Activated T-cell treated with anti-CD3 and anti-CD28 coated beads, Interleukin-2, amount 50 U/mL, for 72 hours (primary cell): ENCODE measurements around the gene PRSS38. TPM values are rescaled to one million over a fixed set of nuclear protein-coding genes. Genes with fewer than 3 reads are reported as not detected.

Experiments
- ATAC-seq, 2 donors: fragments of 150-1000 bp; cut with Tn5 transposase; replicated peaks in 1 of 2; 2 replicates each; pipeline ENCODE4 v1.10.0; 2021; ENCODE audit warnings: moderate library complexity in 2 of 2, mild to moderate bottlenecking in 1 of 2
- DNase-seq, 2 donors: peaks; one replicate each; pipeline ENCODE4 v3.0.0; 2021 to 2022; ENCODE audit warnings: mixed read lengths in 1 of 2
- H3K27ac Mint-ChIP-seq: one replicate; pipeline ENCODE4 v1.8.0; 2022; ENCODE audit warnings: mild to moderate bottlenecking, moderate library complexity, mixed read lengths
- H3K27me3 Mint-ChIP-seq: one replicate; pipeline ENCODE4 v1.8.0; 2022; ENCODE audit warnings: low read depth, mixed read lengths
- H3K36me3 Mint-ChIP-seq, 2 donors: one replicate each; pipeline ENCODE4 v1.8.0; 2022; ENCODE audit warnings: mixed read lengths in 2 of 2, mild to moderate bottlenecking in 1 of 2; ENCODE audit not compliant: insufficient read depth in 2 of 2
- H3K4me1 Mint-ChIP-seq: one replicate; pipeline ENCODE4 v1.8.0; 2022; ENCODE audit warnings: low read depth, mixed read lengths
- H3K4me3 Mint-ChIP-seq, 2 donors: one replicate each; pipeline ENCODE4 v1.8.0; 2022; ENCODE audit warnings: mild to moderate bottlenecking in 2 of 2, mixed read lengths in 2 of 2, moderate library complexity in 2 of 2
- H3K9me3 Mint-ChIP-seq, 2 donors: one replicate each; pipeline ENCODE4 v1.8.0; 2022; ENCODE audit warnings: mixed read lengths in 2 of 2
- total RNA-seq, 2 donors: library from RNA; stranded (reverse); gene quantifications; one replicate each; pipeline ENCODE4 v1.2.3, GENCODE V29; 2022

PRSS38 gene
- total RNA-seq, 2 donors from 2014 or later: not detected

DNA sequence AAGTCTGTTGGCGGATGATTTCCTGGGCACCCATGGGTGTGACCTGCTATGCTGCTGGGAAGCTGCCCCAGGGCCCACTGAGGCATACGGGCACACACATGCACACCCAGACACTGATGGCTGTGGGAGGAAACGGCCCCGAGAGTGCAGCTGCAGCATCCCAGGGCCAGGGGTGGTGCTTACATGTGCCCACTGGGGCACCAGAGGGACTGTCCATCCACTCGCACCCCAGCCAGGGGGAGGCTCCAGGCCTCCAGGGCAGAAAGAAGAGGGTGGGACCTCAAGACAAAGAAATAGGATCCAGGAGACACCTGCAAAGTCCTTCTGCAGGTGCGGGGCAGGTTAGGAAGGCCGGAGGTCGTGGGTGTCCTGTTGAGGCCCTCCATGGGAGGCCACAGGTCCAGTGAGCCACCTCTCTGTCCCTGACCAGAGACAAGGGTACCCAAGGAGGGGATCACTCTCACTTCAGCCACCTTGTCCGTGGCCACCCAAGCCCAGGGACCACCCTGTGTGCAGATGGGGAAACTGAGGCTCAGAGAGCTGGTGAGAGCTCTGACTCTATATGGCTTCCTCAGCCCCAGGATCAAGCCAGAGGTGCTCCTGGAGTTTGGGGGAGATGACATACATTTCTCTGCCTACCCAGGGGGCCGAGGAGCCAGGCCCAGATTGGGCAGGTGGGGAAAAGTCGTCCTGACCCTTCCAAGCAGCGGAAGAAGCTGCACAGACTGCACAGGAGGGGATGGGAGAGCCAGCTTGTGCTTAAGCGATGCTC is 75.2 kb downstream of the PRSS38 start:
- no peak overlapping the region for H3K27ac Mint-ChIP-seq
- no peak for DNase-seq
- no peak overlapping the region for H3K4me3 Mint-ChIP-seq
- H3K9me3 Mint-ChIP-seq: no peaks in the 10 kb centered on the region
- H3K27me3 Mint-ChIP-seq: no peaks in the 10 kb centered on the region
- H3K4me1 Mint-ChIP-seq: peaks cover 8% of the 10 kb centered on the region
- ATAC-seq: no peak
- no peaks in the 10 kb centered on the region for H3K36me3 Mint-ChIP-seq

- ATAC-seq (no peak), DNase-seq (no peak)
- Mint-ChIP-seq H3K4me3 (no peak overlapping the region), H3K27ac (no peak overlapping the region), H3K36me3 (no peaks in the 10 kb centered on the region), H3K9me3 (no peaks in the 10 kb centered on the region), H3K4me1 (peaks cover 4% of the 10 kb centered on the region), H3K27me3 (no peaks in the 10 kb centered on the region)
Measured at GRCh38 chr1:227891223-227891954, 75.9 kb downstream of the PRSS38 start.

GRCh38 chr1:227891955-227892488 is 76.5 kb downstream of the PRSS38 start:
- ATAC-seq (no peak), DNase-seq (no peak)
- H3K9me3 Mint-ChIP-seq: no peaks in the 10 kb centered on the region

DNA sequence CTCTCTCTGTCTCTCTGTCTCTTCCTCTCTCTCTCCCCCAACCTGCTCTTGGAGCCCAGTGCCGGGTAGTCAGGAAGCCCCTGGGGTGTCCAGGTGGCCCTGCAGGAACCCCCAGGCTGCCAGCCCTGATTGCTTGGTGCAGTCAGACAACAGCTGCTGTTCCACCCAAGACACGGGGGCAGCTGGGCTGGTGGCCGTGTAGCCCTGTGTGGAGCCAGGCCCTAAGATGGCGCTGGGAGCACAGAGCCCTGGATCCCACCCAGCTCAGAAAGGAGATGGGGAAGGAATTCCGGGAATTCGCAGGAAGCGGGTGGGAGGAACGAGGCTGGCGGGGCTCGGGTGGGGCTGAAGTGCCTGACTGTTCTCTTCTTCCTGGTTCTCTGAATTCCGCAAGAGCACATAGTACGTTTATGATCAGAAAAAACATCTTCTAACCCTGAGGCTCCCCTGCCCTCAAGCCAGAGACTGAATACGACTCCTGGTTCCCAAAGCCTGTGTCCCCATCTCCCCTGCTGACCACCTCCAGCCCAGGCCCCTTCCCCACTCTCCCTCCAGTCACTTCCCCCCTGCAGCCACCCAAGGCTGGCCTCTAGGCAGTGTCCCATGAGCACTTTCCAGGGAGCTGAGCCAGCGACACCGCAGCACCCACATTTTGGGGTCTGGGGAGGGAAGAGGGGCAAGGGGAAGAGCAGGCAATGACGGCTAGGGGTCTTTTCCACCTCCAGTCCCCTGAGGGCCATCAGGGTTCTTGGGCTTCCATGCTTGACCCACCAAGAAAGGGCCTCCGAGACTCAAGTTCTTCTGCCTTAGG is 77.2 kb downstream of the PRSS38 start:
- no peak for ATAC-seq
- H3K4me3 Mint-ChIP-seq: no peak overlapping the region
- H3K36me3 Mint-ChIP-seq: no peaks in the 10 kb centered on the region
- H3K4me1 Mint-ChIP-seq: peaks cover 4% of the 10 kb centered on the region
- H3K9me3 Mint-ChIP-seq: no peaks in the 10 kb centered on the region
- no peaks in the 10 kb centered on the region for H3K27me3 Mint-ChIP-seq
- DNase-seq: no peak
- no peak overlapping the region for H3K27ac Mint-ChIP-seq

More at GRCh38 chr1:227891955-227892488, 76.5 kb downstream of the PRSS38 start:
- Mint-ChIP-seq H3K27ac (no peak overlapping the region), H3K4me1 (peaks cover 4% of the 10 kb centered on the region), H3K27me3 (no peaks in the 10 kb centered on the region), H3K4me3 (no peak overlapping the region), H3K36me3 (no peaks in the 10 kb centered on the region)

GRCh38 chr1:227893300-227893948 is 77.9 kb downstream of the PRSS38 start:
- Mint-ChIP-seq H3K4me1 (no peaks in the 10 kb centered on the region), H3K27ac (no peak overlapping the region), H3K36me3 (no peaks in the 10 kb centered on the region), H3K9me3 (no peaks in the 10 kb centered on the region), H3K4me3 (no peak overlapping the region), H3K27me3 (no peaks in the 10 kb centered on the region)
- DNase-seq: no peak
- no peak for ATAC-seq

DNA sequence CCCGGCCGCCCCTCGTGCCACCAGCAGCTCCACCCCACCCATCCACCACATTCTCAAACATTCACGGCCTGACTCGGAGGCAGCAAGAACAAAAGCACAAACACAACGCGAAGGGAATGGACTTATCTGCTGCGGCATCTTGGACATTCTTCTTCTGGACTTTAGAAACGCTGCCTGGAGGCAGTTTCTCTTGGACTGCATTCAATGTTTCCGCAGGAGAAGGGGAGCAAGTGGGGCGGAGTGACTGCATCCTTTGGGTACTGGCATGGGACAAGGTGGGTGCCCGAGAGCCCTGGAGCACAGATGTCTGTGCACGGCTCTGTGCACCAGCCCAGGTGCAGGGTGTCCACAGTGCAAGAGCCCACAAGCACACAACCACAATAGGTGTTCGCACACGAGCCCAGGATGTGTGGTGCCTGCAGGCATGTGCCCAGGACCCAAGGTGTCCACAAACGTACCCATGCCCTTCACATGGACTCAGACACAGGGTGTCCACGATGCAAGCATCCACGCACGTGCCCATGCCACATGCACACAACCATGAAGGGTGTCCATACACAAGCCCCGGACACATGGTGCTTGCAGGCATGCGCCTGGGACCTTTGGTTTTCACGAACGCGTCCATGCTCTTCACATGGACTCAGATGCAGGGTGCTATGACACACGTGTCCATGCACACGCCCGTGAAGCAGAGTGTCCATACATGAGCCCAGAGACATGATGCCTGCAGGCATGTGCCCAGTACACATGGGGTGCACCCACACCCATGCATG is 78.7 kb downstream of the PRSS38 start:
- Mint-ChIP-seq H3K27me3 (no peaks in the 10 kb centered on the region), H3K36me3 (no peaks in the 10 kb centered on the region), H3K4me1 (no peaks in the 10 kb centered on the region), H3K9me3 (no peaks in the 10 kb centered on the region), H3K27ac (no peak overlapping the region), H3K4me3 (no peak overlapping the region)
- no peak for ATAC-seq
- DNase-seq: no peak

DNA sequence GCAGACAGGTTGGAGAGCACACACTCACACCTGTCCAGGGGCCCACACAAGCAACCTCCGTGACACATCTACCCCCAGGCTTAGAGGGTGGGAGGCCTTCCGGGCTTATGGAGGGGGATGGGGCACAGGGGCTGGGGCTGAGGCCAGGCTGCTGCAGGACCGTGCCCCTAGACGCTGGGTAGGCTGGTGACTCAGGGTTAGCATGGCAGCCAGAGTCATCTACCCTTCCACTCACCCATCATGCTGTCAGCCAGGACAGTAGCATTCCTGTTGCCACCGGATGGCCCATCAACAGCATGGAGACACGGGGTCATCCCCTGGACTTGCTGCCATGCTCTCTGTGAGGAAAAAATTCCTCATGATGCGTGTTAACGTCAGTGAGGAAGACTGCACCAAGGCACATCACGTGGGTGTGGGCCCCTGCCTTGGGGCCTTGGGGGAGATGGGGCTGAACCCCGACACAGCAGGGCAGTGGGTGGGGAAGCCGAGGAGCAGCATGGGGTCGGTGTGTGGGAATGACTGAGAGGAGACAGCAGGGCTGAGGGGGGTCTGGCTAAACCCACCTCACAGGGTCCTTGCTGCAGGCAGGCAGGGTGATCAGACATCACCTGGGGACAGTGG is 79.5 kb downstream of the PRSS38 start:
- DNase-seq: no peak
- H3K4me3 Mint-ChIP-seq: no peak overlapping the region
- H3K9me3 Mint-ChIP-seq: no peaks in the 10 kb centered on the region
- no peaks in the 10 kb centered on the region for H3K36me3 Mint-ChIP-seq
- H3K27me3 Mint-ChIP-seq: no peaks in the 10 kb centered on the region
- H3K4me1 Mint-ChIP-seq: no peaks in the 10 kb centered on the region
- no peak for ATAC-seq
- no peak overlapping the region for H3K27ac Mint-ChIP-seq

Other genes with a start within 250 kb of the PRSS38 start
- 10 to 100 TPM in 1 of 2 donors, 1 to 10 TPM in 1; 8.7 to 11.1 TPM for gene JMJD4, start 80.4 kb upstream of the PRSS38 start, total RNA-seq
- gene SNAP47, start 80.2 kb upstream of the PRSS38 start, total RNA-seq: 10 to 100 TPM; 34.0 to 35.3 TPM
- under 1 TPM in 1 of 2 donors, not detected in 1; 0.28 TPM for gene WNT9A, start 132.3 kb downstream of the PRSS38 start, total RNA-seq
- not detected for gene WNT3A, start 191.3 kb downstream of the PRSS38 start, total RNA-seq